K562 (cell line): ENCODE results near the gene AIFM3. TPM values are rescaled to one million over a fixed set of nuclear protein-coding genes. Genes with fewer than 3 reads are reported as not detected.
A peak's percentile ranks its signal among the peaks of the same experiment; 100 is the strongest.

Experiments used
- BMI1 ChIP-seq: fragments of 150-350 bp; IDR thresholded peaks from 2 replicates; pipeline ENCODE4 v1.6.1; 2014; ENCODE audit warnings: low read length
- CEBPG ChIP-seq, 3 experiments: fragments of 200-800 bp in 1 of 3; sonication (Bioruptor generic) in 1 of 3; sonication (generic) in 1 of 3; formaldehyde crosslinking in 1 of 3; IDR thresholded peaks in 2 of 3; conservative IDR thresholded peaks in 1 of 3; 2 replicates each; pipeline versions ENCODE4 v1.6.1 to v1.8.0; 2016 to 2022; ENCODE audit warnings: missing compliant biosample characterization in 2 of 3, missing genetic modification characterization in 2 of 3, mild to moderate bottlenecking in 1 of 3, missing genetic modification reagents in 1 of 3
- DPF2 ChIP-seq: fragments of 450-650 bp; IDR thresholded peaks from 2 replicates; pipeline ENCODE4 v1.6.1; 2016
- FOXM1 ChIP-seq, 2 experiments: fragments of 450-650 bp in 1 of 2; sonication (generic) in 1 of 2; formaldehyde crosslinking in 1 of 2; IDR thresholded peaks; 2 replicates each; pipeline versions ENCODE4 v1.6.1 to v1.9.0; 2017 to 2022; ENCODE audit warnings: low read depth in 2 of 2, mild to moderate bottlenecking in 2 of 2, missing genetic modification reagents in 1 of 2, moderate library complexity in 1 of 2
- HMGN3 ChIP-seq: IDR thresholded peaks from 2 replicates; pipeline ENCODE4 v1.6.1; 2011; ENCODE audit warnings: borderline replicate concordance, low read depth, mild to moderate bottlenecking, mixed read lengths, low read length; ENCODE audit not compliant: insufficient read length; ENCODE audit errors: extremely low read depth
- JUND ChIP-seq, 2 experiments: IDR thresholded peaks; 2 replicates in 1 of 2; 3 replicates in 1 of 2; pipeline ENCODE4 v1.6.1; 2011; ENCODE audit warnings: borderline replicate concordance in 2 of 2, low read depth in 2 of 2, low read length in 2 of 2, improper control_type of control experiment in 1 of 2, missing biosample characterization in 1 of 2, missing genetic modification characterization in 1 of 2, missing genetic modification reagents in 1 of 2
- PATZ1 ChIP-seq: fragments of 250-450 bp; sonication (Bioruptor Pico); IDR thresholded peaks from 2 replicates; pipeline ENCODE4 v1.5.0; 2020; ENCODE audit warnings: mild to moderate bottlenecking, borderline replicate concordance
- RBM25 ChIP-seq: fragments of 200-400 bp; formaldehyde crosslinking; IDR thresholded peaks from 2 replicates; pipeline ENCODE4 v1.6.1; 2018; ENCODE audit warnings: low read length, low read depth, moderate library complexity; ENCODE audit not compliant: severe bottlenecking
- RFX5 ChIP-seq: IDR thresholded peaks from 2 replicates; pipeline ENCODE4 v1.6.1; 2011; ENCODE audit warnings: low read depth, mild to moderate bottlenecking, improper control_type of control experiment, low read length
- RUNX1 ChIP-seq: sonication (generic); IDR thresholded peaks from 2 replicates; pipeline ENCODE4 v1.6.1; 2016; ENCODE audit warnings: antibody characterized with exemption, low read depth
- SPI1 ChIP-seq: IDR thresholded peaks from 2 replicates; pipeline ENCODE4 v1.6.1; 2011; ENCODE audit warnings: low read depth, low read length, control low read depth, borderline replicate concordance
- XRCC5 ChIP-seq: fragments of 200-400 bp; formaldehyde crosslinking; IDR thresholded peaks from 2 replicates; pipeline ENCODE4 v1.6.1; 2017; ENCODE audit warnings: low read depth, mild to moderate bottlenecking, low read length
- ZBTB26 ChIP-seq: fragments of 450-650 bp; formaldehyde crosslinking; IDR thresholded peaks from 2 replicates; pipeline ENCODE4 v1.4.0; 2022; ENCODE audit warnings: missing genetic modification characterization
- ZNF146 ChIP-seq: IDR thresholded peaks from one replicate; pipeline ENCODE4 v1.6.1; 2018; ENCODE audit warnings: missing compliant biosample characterization; ENCODE audit not compliant: unreplicated experiment
- ZNF311 ChIP-seq: fragments of 250-450 bp; sonication (Bioruptor Pico); IDR thresholded peaks from 2 replicates; pipeline ENCODE4 v1.4.0; 2020; ENCODE audit warnings: mild to moderate bottlenecking, moderate library complexity
- polyA plus RNA-seq, 8 experiments: library from polyadenylated mRNA; depleted of rRNA in 4 of 8; stranded (reverse) in 5 of 8; unstranded in 3 of 8; fragments of >200 nt; fragmentation: Nextera tagmentation in 2 of 8; fragmentation: Illumina TruSeq in 1 of 8; extraction: Ambion mirVana in 2 of 8; extraction: Trizol in 1 of 8; gene quantifications; 2 replicates each; pipeline versions ENCODE4 v1.2.1 to v1.2.3, GENCODE V29; 2011 to 2014; ENCODE audit warnings: inconsistent platforms in 1 of 8, missing spikeins in 1 of 8
- total RNA-seq, 7 experiments: library from RNA; depleted of rRNA in 6 of 7; stranded (reverse); fragments of >200 nt in 6 of 7; fragmentation: Illumina TruSeq in 2 of 7; extraction: Trizol in 2 of 7; gene quantifications; 2 replicates each; pipeline versions ENCODE4 v1.2.1 to v1.2.3, GENCODE V29; 2011 to 2021; ENCODE audit warnings: low replicate concordance in 1 of 7

AIFM3 gene
- total and polyA plus RNA-seq, 9 of the 15 experiments (the other 6 are each of a cell fraction or from before 2014, with no cell fraction given): 0.03 to 0.20 (median 0.07) TPM; not detected in 1

- TF ChIP-seq HMGN3 (no peak), PATZ1 (no peak), ZNF146 (no peak), XRCC5 (no peak), JUND (IDR thresholded peaks at IDR 0.05; ENCODE audit: borderline replicate concordance, low read depth, low read length) (no peak), JUND (tag; IDR thresholded peaks at IDR 0.05; ENCODE audit: borderline replicate concordance, low read depth, low read length) (no peak), ZBTB26 (CRISPR knock-in tag) (no peak), ZNF311 (no peak), RFX5 (no peak), CEBPG (CRISPR knock-in tag; IDR thresholded peaks at IDR 0.05) (peak; percentile 47; the same call in 1 of the 2 replicates), CEBPG (tag; conservative IDR thresholded peaks at IDR 0.05 in 1 of 2, IDR thresholded peaks at IDR 0.05 in 1 of 2) (no peak), SPI1 (no peak), BMI1 (no peak), RBM25 (no peak), RUNX1 (no peak), FOXM1 (IDR thresholded peaks at IDR 0.05; ENCODE audit: low read depth) (no peak), FOXM1 (CRISPR knock-in tag; IDR thresholded peaks at IDR 0.05; ENCODE audit: low read depth) (0 out of 2 replicates have a peak, but pooled peaks have one; percentile 37), DPF2 (no peak)
These were observed 1.8 kb upstream of the AIFM3 start (continued) for GRCh38 chr22:20965104-20965887.
